Lung (tissue), 12 donors: Measurements from ENCODE around the gene HK1. TPM values are rescaled to one million over a fixed set of nuclear protein-coding genes. Genes with fewer than 3 reads are reported as not detected.
A peak's percentile ranks its signal among the peaks of the same experiment; 100 is the strongest.

ENCODE experiments used
- ATAC-seq: fragments of 200-7000 bp; cut with Tn5 transposase; one replicate; pipeline ENCODE4 v1.9.1; 2020; ENCODE audit warnings: moderate number of reproducible peaks; ENCODE audit not compliant: insufficient read depth, low FRiP score
- DNase-seq, 3 donors: peaks; one replicate each; pipeline ENCODE4 v3.0.0-alpha.2; 2013 to 2017
- H3K27ac ChIP-seq, 2 donors: one replicate each; pipeline ENCODE4 v1.5.1; 2013; ENCODE audit warnings: mild to moderate bottlenecking in 2 of 2, moderate library complexity in 2 of 2, control low read depth in 1 of 2, inconsistent platforms in 1 of 2, low read depth in 1 of 2, low read length in 1 of 2
- H3K27me3 ChIP-seq, 3 donors: one replicate each; pipeline ENCODE4 v1.5.1; 2013; ENCODE audit warnings: low read length in 2 of 3; ENCODE audit not compliant: control insufficient read depth in 3 of 3, insufficient read depth in 3 of 3
- H3K36me3 ChIP-seq, 4 donors: one replicate each; pipeline ENCODE4 v1.5.1; 2013; ENCODE audit warnings: low read length in 4 of 4, mild to moderate bottlenecking in 1 of 4, moderate library complexity in 1 of 4; ENCODE audit not compliant: control insufficient read depth in 4 of 4, insufficient read depth in 4 of 4
- H3K4me1 ChIP-seq, 5 donors: one replicate each; pipeline ENCODE4 v1.5.1; 2013; ENCODE audit warnings: low read length in 5 of 5, mild to moderate bottlenecking in 2 of 5, moderate library complexity in 1 of 5; ENCODE audit not compliant: control insufficient read depth in 5 of 5, insufficient read depth in 5 of 5
- H3K4me3 ChIP-seq: one replicate; pipeline ENCODE4 v1.5.1; 2013; ENCODE audit warnings: mild to moderate bottlenecking, control low read depth, moderate library complexity
- H3K9ac ChIP-seq, 2 donors: one replicate each; pipeline ENCODE4 v1.5.1; 2013; ENCODE audit warnings: low read length in 2 of 2, control low read depth in 1 of 2; ENCODE audit not compliant: insufficient read depth in 1 of 2
- H3K9me3 ChIP-seq, 4 donors: one replicate each; pipeline ENCODE4 v1.5.1; 2013; ENCODE audit warnings: low read length in 3 of 4, mild to moderate bottlenecking in 1 of 4, moderate library complexity in 1 of 4; ENCODE audit not compliant: control insufficient read depth in 4 of 4, insufficient read depth in 3 of 4
- WGBS, 2 donors: extraction: QIAGEN DNeasy Blood & Tissue Kit; methylation state at CpG; one replicate each; pipeline ENCODE4 v1.1.7; 2013; 5-methylcytosine and 5-hydroxymethylcytosine counted together
- polyA plus RNA-seq, 2 donors: library from polyadenylated mRNA; stranded (reverse); fragments of 200-250 nt; gene quantifications; one replicate each; pipeline ENCODE4 v1.2.1, GENCODE V29; 2013
- total RNA-seq, 2 donors: library from RNA; depleted of rRNA in 1 of 2; stranded (reverse); fragments of >200 nt in 1 of 2; gene quantifications; one replicate each; pipeline ENCODE4 v1.2.1, GENCODE V29; 2014 to 2021
- TF ChIP-seq, protein P1 (sequence below): IDR thresholded peaks from 2 replicates; pipeline ENCODE4 v1.5.1; 2012; ENCODE audit warnings: mild to moderate bottlenecking; ENCODE audit errors: control extremely low read depth, extremely low read depth
- donor health status: control.
- donor health status: control.
- donor health status: Bipolar disorder and iron deficiency.
- donor health status: healthy.
- donor health status: DM: yes; HTN: yes; CAD: no.

Gene HK1
- total and polyA plus RNA-seq, 4 donors: 33.6 to 120 (median 78.0) TPM

DNA sequence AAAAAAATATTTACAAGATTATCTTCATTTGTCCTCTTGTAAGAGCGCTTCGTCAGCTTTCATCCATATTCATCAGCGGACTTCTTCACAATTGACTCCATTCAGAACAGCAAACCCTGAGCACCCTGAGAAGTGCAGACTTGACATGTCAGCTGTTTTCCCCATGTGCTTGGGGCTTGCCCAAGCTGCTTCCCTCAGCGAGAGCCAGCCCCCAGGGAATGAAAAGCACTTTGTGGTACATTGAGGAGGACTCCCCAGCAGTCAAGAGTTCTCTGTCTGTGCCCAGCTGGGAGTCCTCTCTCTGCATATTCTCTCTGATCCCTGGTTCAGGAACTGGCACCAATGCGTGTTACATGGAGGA is 35.5 kb upstream of the HK1 start:
- TF ChIP-seq, protein P1, sequence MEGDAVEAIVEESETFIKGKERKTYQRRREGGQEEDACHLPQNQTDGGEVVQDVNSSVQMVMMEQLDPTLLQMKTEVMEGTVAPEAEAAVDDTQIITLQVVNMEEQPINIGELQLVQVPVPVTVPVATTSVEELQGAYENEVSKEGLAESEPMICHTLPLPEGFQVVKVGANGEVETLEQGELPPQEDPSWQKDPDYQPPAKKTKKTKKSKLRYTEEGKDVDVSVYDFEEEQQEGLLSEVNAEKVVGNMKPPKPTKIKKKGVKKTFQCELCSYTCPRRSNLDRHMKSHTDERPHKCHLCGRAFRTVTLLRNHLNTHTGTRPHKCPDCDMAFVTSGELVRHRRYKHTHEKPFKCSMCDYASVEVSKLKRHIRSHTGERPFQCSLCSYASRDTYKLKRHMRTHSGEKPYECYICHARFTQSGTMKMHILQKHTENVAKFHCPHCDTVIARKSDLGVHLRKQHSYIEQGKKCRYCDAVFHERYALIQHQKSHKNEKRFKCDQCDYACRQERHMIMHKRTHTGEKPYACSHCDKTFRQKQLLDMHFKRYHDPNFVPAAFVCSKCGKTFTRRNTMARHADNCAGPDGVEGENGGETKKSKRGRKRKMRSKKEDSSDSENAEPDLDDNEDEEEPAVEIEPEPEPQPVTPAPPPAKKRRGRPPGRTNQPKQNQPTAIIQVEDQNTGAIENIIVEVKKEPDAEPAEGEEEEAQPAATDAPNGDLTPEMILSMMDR: no peak
- H3K9ac ChIP-seq: no peak overlapping the region
- H3K9me3 ChIP-seq: no peaks in the 10 kb centered on the region
- H3K4me3 ChIP-seq: no peak overlapping the region
- no peaks in the 10 kb centered on the region for H3K27me3 ChIP-seq
- 84 to 88% methylated on average over 5 of the region's 5 CpGs for whole genome bisulfite sequencing, 2 donors
- peaks cover 0 to 3% (median 0%) of the 10 kb centered on the region in 4 donors for H3K36me3 ChIP-seq
- H3K4me1 ChIP-seq: peaks cover 0 to 10% (median 0%) of the 10 kb centered on the region in 5 donors
- DNase-seq (peak in 2 of 3 donors; percentile 18 to 38), ATAC-seq (no peak)
- no peak overlapping the region for H3K27ac ChIP-seq

DNA sequence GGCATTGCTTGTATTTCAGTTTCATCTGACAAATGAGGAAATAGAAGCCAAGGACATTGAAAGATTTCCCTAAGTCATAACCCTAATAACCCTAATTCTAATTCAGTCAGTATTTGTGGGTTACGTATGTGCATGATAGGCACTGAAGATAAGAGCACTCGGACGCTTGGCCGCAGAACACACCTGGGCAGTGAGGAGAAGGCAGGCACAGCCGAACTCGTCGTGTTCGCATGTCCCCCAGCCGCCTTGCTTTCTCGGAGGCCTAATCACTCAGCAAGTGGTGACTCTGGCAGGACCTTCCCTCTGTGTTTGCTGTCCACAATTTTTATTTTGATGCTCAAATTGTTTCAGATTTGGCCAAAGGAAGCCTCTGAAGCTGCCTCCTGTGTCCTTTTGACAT is 34.5 kb upstream of the HK1 start:
- Histone ChIP-seq H3K9ac (no peak overlapping the region), H3K4me3 (no peak overlapping the region), H3K4me1 (peaks cover 0 to 10% (median 0%) of the 10 kb centered on the region in 5 donors), H3K27me3 (no peaks in the 10 kb centered on the region), H3K36me3 (peaks cover 0 to 3% (median 0%) of the 10 kb centered on the region in 4 donors), H3K9me3 (no peaks in the 10 kb centered on the region), H3K27ac (no peak overlapping the region)
- no peak for ATAC-seq
- TF ChIP-seq, protein P1: no peak
- 93 to 96% methylated on average over 10 of the region's 10 CpGs for WGBS, 2 donors
- no peak for DNase-seq

DNA sequence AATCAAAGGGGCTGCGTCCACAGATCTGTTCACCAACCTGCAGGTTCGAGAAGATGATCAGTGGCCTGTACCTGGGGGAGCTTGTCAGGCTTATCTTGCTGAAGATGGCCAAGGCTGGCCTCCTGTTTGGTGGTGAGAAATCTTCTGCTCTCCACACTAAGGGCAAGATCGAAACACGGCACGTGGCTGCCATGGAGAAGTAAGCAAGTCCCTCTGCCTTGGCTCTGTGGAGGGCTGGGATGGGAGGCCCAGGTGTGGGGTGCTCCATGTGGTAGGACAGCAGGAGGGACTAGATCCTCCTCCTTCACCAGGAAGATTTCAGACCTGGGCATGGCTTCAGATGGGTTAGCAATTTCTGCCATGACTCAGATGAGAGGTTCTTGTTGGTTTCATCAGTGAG is 32.3 kb upstream of the HK1 start:
- Histone ChIP-seq H3K9ac (no peak overlapping the region), H3K27ac (no peak overlapping the region), H3K36me3 (peaks cover 0 to 3% (median 0%) of the 10 kb centered on the region in 4 donors), H3K4me1 (peaks cover 0 to 10% (median 0%) of the 10 kb centered on the region in 5 donors), H3K27me3 (no peaks in the 10 kb centered on the region), H3K9me3 (no peaks in the 10 kb centered on the region), H3K4me3 (no peak overlapping the region)
- TF ChIP-seq, protein P1: no peak
- DNase-seq: no peak
- no peak for ATAC-seq
- 91 to 93% methylated on average over 5 of the region's 5 CpGs for WGBS, 2 donors
